ENCODE results near the gene BACH2. TPM values are rescaled to one million over a fixed set of nuclear protein-coding genes. Genes with fewer than 3 reads are reported as not detected.

Gene BACH2
- total and polyA plus RNA-seq, 2 of the 8 experiments (the other 6 are each of a cell fraction or from before 2014, with no cell fraction given) = 1.9 to 5.9 TPM

DNA sequence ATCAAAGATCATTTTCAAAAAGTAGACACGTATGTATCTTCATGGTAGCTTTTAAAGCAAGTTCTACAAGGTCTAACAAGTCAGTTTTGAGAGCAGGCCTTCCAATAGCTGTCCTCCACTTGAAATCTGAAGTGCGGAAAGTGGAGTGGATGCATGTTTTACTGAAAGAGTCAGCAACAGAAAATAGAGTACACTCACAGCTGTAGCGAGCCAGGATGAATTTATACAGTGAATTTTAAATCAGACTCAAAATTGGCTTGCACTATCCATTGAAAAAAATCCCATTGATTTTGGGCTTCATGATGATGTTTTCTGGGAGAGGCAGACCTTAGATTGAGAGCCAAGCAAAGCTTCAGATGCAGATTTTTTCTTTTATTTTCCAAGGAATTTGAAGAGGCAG is 321.8 kb downstream of the BACH2 start:
- no peaks in the 10 kb centered on the region for H3K23me2 ChIP-seq (ENCODE audit: low read depth, low read length)
- CTCF ChIA-PET (ENCODE audit: partially characterized antibody) = interaction anchor here (1.0 to 1.5 kb wide), 4 partner anchors 9 to 203 kb away, joined by 3 to 6 read pairs (median 4); no protein-coding TSS in a partner anchor
- H3K79me2 ChIP-seq (ENCODE audit: control insufficient read depth in 1 of 2, insufficient read depth in 2 of 2, low read length in 2 of 2) = no peaks in the 10 kb centered on the region
- FAIRE-seq (no peak), DNase-seq (ENCODE audit: low read depth in 1 of 2, low spot score in 2 of 2) (no peak)
- H3K27me3 ChIP-seq (replicated peaks in 1 of 4; ENCODE audit: control insufficient read depth in 3 of 4, extremely low read depth in 1 of 4, insufficient read depth in 3 of 4, low read length in 3 of 4) = no peaks in the 10 kb centered on the region
- no peak overlapping the region for H2BK15ac ChIP-seq (ENCODE audit: low read length)
- H3K14ac ChIP-seq (ENCODE audit: insufficient read length) = no peak overlapping the region
- no peak overlapping the region for H3K18ac ChIP-seq (ENCODE audit: extremely low read depth, low read length)
- H4K8ac ChIP-seq (ENCODE audit: extremely low read depth, insufficient read depth, low read length) = no peak overlapping the region
- no peak overlapping the region for H3K9ac ChIP-seq (replicated peaks in 1 of 4; ENCODE audit: extremely low read depth in 1 of 4, low read depth in 3 of 4, low read length in 3 of 4)
- WGBS, 2 experiments (ENCODE audit: extremely low coverage in 1 of 2, insufficient coverage in 1 of 2, insufficient read length in 1 of 2, insufficient replicate concordance in 2 of 2, low coverage in 1 of 2, low lambda C conversion rate in 2 of 2, missing lambda C conversion rate in 1 of 2) = 93% methylated on average over 3 of the region's 3 CpGs; no CpG with 5 or more reads in 1 of the 2 experiments
- no peaks in the 10 kb centered on the region for H3K9me3 ChIP-seq (ENCODE audit: insufficient read depth in 2 of 2, low read depth in 1 of 2, low read length in 1 of 2)
- H3K4me2 ChIP-seq (ENCODE audit: insufficient read depth in 1 of 2, low read depth in 2 of 2, low read length in 2 of 2) = no peak overlapping the region
- no peak overlapping the region for H3K4ac ChIP-seq (replicated peaks; ENCODE audit: insufficient read length, low read depth, low read length)
- H4K5ac ChIP-seq (ENCODE audit: insufficient read length, low read depth, low read length) = no peak overlapping the region
- peaks cover 0 to 2% (median 0%) of the 10 kb centered on the region in 4 experiments; a peak in 2 of 8 replicates for H3K36me3 ChIP-seq (ENCODE audit: control insufficient read depth in 2 of 4, insufficient read depth in 4 of 4, low read length in 3 of 4)
- H3K27ac ChIP-seq (ENCODE audit: low read depth, low read length) = no peak overlapping the region
- H2BK20ac ChIP-seq (ENCODE audit: low read length) = no peak overlapping the region
- H3K56ac ChIP-seq (replicated peaks; ENCODE audit: insufficient read length, low read depth, low read length) = no peak overlapping the region
- H2AFZ ChIP-seq (ENCODE audit: low read length) = no peak overlapping the region
- H4K91ac ChIP-seq (replicated peaks; ENCODE audit: insufficient read length, low read length) = no peak overlapping the region
- no peak overlapping the region for H2BK5ac ChIP-seq (ENCODE audit: low read depth, low read length)
- H2AK5ac ChIP-seq (ENCODE audit: low read depth, low read length) = no peak overlapping the region
- no peaks in the 10 kb centered on the region for H3K4me1 ChIP-seq (replicated peaks in 1 of 4; ENCODE audit: control insufficient read depth in 3 of 4, insufficient read depth in 4 of 4, low read length in 3 of 4)
- TF ChIP-seq YY1 (IDR thresholded peaks at IDR 0.05; ENCODE audit: low read depth, low read length) = no peak
- TF ChIP-seq GTF2F1 (IDR thresholded peaks at IDR 0.05; ENCODE audit: borderline replicate concordance, low read depth, low read length) = no peak
- no peak for TF ChIP-seq ASH2L (IDR thresholded peaks at IDR 0.05; ENCODE audit: low read length)
- TF ChIP-seq MAFK (IDR thresholded peaks at IDR 0.05; ENCODE audit: low read depth, low read length) = no peak
- TF ChIP-seq CHD2 (IDR thresholded peaks at IDR 0.05; ENCODE audit: low read length) = no peak
- TF ChIP-seq, protein P1, sequence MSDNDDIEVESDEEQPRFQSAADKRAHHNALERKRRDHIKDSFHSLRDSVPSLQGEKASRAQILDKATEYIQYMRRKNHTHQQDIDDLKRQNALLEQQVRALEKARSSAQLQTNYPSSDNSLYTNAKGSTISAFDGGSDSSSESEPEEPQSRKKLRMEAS (IDR thresholded peaks at IDR 0.05) = no peak
- TF ChIP-seq PHF8 (conservative IDR thresholded peaks at IDR 0.05; ENCODE audit: low read depth, low read length) = no peak
- TF ChIP-seq TAF7 (optimal IDR thresholded peaks at IDR 0.05; ENCODE audit: borderline replicate concordance, low read depth, low read length) = no peak
- TF ChIP-seq SP2 (IDR thresholded peaks at IDR 0.05; ENCODE audit: low read length) = no peak
- no peak for TF ChIP-seq CBX5 (IDR thresholded peaks at IDR 0.05; ENCODE audit: low read depth, low read length)
- no peak for TF ChIP-seq POU5F1 (IDR thresholded peaks at IDR 0.05; ENCODE audit: low read depth, low read length)
- TF ChIP-seq, protein P2, sequence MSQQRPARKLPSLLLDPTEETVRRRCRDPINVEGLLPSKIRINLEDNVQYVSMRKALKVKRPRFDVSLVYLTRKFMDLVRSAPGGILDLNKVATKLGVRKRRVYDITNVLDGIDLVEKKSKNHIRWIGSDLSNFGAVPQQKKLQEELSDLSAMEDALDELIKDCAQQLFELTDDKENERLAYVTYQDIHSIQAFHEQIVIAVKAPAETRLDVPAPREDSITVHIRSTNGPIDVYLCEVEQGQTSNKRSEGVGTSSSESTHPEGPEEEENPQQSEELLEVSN (IDR thresholded peaks at IDR 0.05) = no peak
- no peak for TF ChIP-seq JUND (IDR thresholded peaks at IDR 0.05; ENCODE audit: low read length)
- no peak overlapping the region for H3K4me3 ChIP-seq (ENCODE audit: extremely low read depth in 1 of 4, insufficient read depth in 2 of 4, low read depth in 3 of 4, low read length in 4 of 4)
- no peaks in the 10 kb centered on the region for H4K20me1 ChIP-seq (replicated peaks in 1 of 2; ENCODE audit: control insufficient read depth in 1 of 2, insufficient read depth in 2 of 2, low read length in 2 of 2)
- no peak overlapping the region for H2BK12ac ChIP-seq (ENCODE audit: low read depth, low read length)
- H3K23ac ChIP-seq (ENCODE audit: insufficient read length) = no peak overlapping the region
- POLR2A ChIA-PET (ENCODE audit: partially characterized antibody) = no interaction called here
- no peak overlapping the region for H2BK120ac ChIP-seq (replicated peaks; ENCODE audit: low read depth, low read length)
- no peaks in the 10 kb centered on the region for H3K79me1 ChIP-seq (ENCODE audit: low read depth, low read length)
